H1 (cell line): ENCODE data around the gene AIG1.

Source experiments
- CTCF ChIP-seq, 3 experiments: IDR thresholded peaks; 1 replicate in 2 of 3; 2 replicates in 1 of 3; pipeline versions ENCODE4 v1.5.1 to v1.6.1; 2011; ENCODE audit warnings: low read length in 3 of 3, mild to moderate bottlenecking in 3 of 3, inconsistent platforms in 2 of 3, low read depth in 1 of 3, moderate library complexity in 1 of 3; ENCODE audit not compliant: insufficient read depth in 1 of 3; ENCODE audit errors: control extremely low read depth in 1 of 3
- EZH2 ChIP-seq: fragments of 200-600 bp; sonication (generic); IDR thresholded peaks from 2 replicates; pipeline ENCODE4 v1.7.1; 2012; ENCODE audit warnings: low read depth, mild to moderate bottlenecking, moderate library complexity, low read length, inconsistent platforms; ENCODE audit not compliant: severe bottlenecking
- NRF1 ChIP-seq: IDR thresholded peaks from 2 replicates; pipeline ENCODE4 v1.6.1; 2011; ENCODE audit warnings: mild to moderate bottlenecking, low read depth, low read length, improper control_type of control experiment
- PHF8 ChIP-seq: fragments of 200-600 bp; sonication (generic); conservative IDR thresholded peaks from 2 replicates; pipeline ENCODE4 v1.7.1; 2012; ENCODE audit warnings: low read depth, mild to moderate bottlenecking, inconsistent platforms, low read length, moderate library complexity
- POLR2A ChIP-seq, 2 experiments: IDR thresholded peaks; 1 replicate in 1 of 2; 2 replicates in 1 of 2; pipeline ENCODE4 v1.6.1; 2011; ENCODE audit warnings: low read depth in 2 of 2, low read length in 2 of 2, mild to moderate bottlenecking in 2 of 2; ENCODE audit errors: control extremely low read depth in 1 of 2
- POLR2AphosphoS5 ChIP-seq: IDR thresholded peaks from 2 replicates; pipeline ENCODE4 v1.6.1; 2011; ENCODE audit warnings: low read depth, low read length
- TAF1 ChIP-seq: IDR thresholded peaks from 2 replicates; pipeline ENCODE4 v1.6.1; 2011; ENCODE audit warnings: mild to moderate bottlenecking, low read depth, low read length
- USF2 ChIP-seq: IDR thresholded peaks from 2 replicates; pipeline ENCODE4 v1.6.1; 2011; ENCODE audit warnings: low read length, improper control_type of control experiment

GRCh38 chr6:143264379-143264778, 203.7 kb downstream of the AIG1 start:
- no peak for TF ChIP-seq PHF8
- no peak for TF ChIP-seq POLR2A (IDR thresholded peaks at IDR 0.05; ENCODE audit: control extremely low read depth in 1 of 2, low read depth in 2 of 2, low read length in 2 of 2)
- TF ChIP-seq POLR2AphosphoS5 = no peak
- TF ChIP-seq USF2 = no peak
- TF ChIP-seq NRF1 = no peak
- TF ChIP-seq EZH2 = no peak
- TF ChIP-seq CTCF (IDR thresholded peaks at IDR 0.05; ENCODE audit: control extremely low read depth in 1 of 3, insufficient read depth in 1 of 3, low read depth in 1 of 3, low read length in 3 of 3) = no peak
- no peak for TF ChIP-seq TAF1
